KMS-11 (cell line): ENCODE measurements around the gene GADD45A.

ENCODE experiments used
- H2AFZ ChIP-seq: fragments of 200-600 bp; sonication (generic); 2 replicates; pipeline ENCODE4 v1.6.1; 2016; ENCODE audit warnings: antibody characterized with exemption, mixed run types, low read depth
- H3K27ac ChIP-seq: fragments of 200-600 bp; sonication (generic); 2 replicates; pipeline ENCODE4 v1.6.1; 2016; ENCODE audit warnings: mild to moderate bottlenecking, mixed run types
- H3K27me3 ChIP-seq: fragments of 200-600 bp; sonication (generic); 2 replicates; pipeline ENCODE4 v1.6.1; 2017; ENCODE audit warnings: mild to moderate bottlenecking, low read depth, mixed run types, moderate library complexity; ENCODE audit not compliant: insufficient read depth
- H3K36me3 ChIP-seq: fragments of 200-600 bp; sonication (generic); 2 replicates; pipeline ENCODE4 v1.6.1; 2017; ENCODE audit warnings: mild to moderate bottlenecking, mixed run types; ENCODE audit not compliant: insufficient read depth
- H3K4me1 ChIP-seq: fragments of 200-600 bp; sonication (generic); 2 replicates; pipeline ENCODE4 v1.6.1; 2016; ENCODE audit warnings: mild to moderate bottlenecking, low read depth, mixed run types; ENCODE audit not compliant: poor library complexity, severe bottlenecking
- H3K4me2 ChIP-seq: fragments of 200-600 bp; sonication (generic); 2 replicates; pipeline ENCODE4 v1.7.0; 2016; ENCODE audit warnings: mild to moderate bottlenecking, mixed run types
- H3K4me3 ChIP-seq: fragments of 200-600 bp; sonication (generic); IDR thresholded peaks from 2 replicates; pipeline ENCODE4 v1.6.1; 2017; ENCODE audit warnings: low read depth, low read length, mixed read lengths; ENCODE audit not compliant: insufficient read depth
- H3K79me2 ChIP-seq: fragments of 200-600 bp; sonication (generic); 2 replicates; pipeline ENCODE4 v1.6.1; 2016; ENCODE audit warnings: low read depth, mixed run types; ENCODE audit not compliant: insufficient read depth
- H3K9ac ChIP-seq: fragments of 200-600 bp; sonication (generic); 2 replicates; pipeline ENCODE4 v1.6.1; 2016; ENCODE audit warnings: mild to moderate bottlenecking, mixed run types
- H4K20me1 ChIP-seq: fragments of 200-600 bp; sonication (generic); 2 replicates; pipeline ENCODE4 v1.6.1; 2016; ENCODE audit warnings: mild to moderate bottlenecking, mixed run types; ENCODE audit not compliant: insufficient read depth
- CTCF ChIP-seq: fragments of 200-600 bp; sonication (generic); conservative IDR thresholded peaks from 2 replicates; pipeline ENCODE4 v1.6.1; 2017; ENCODE audit warnings: low read depth, mild to moderate bottlenecking, antibody characterized with exemption, low read length, moderate library complexity, mixed read lengths

GADD45A gene

GRCh38 chr1:67672260-67672803 lies 12.7 kb upstream of the GADD45A start:
- Histone ChIP-seq H2AFZ (no peak overlapping the region), H3K9ac (no peak overlapping the region), H3K79me2 (no peaks in the 10 kb centered on the region), H3K4me3 (no peak overlapping the region), H3K36me3 (no peaks in the 10 kb centered on the region), H3K27me3 (no peaks in the 10 kb centered on the region), H4K20me1 (no peaks in the 10 kb centered on the region), H3K4me2 (no peak overlapping the region), H3K4me1 (peaks cover 38% of the 10 kb centered on the region), H3K27ac (no peak overlapping the region)
- TF ChIP-seq CTCF: no peak

GRCh38 chr1:67673468-67674201 lies 11.4 kb upstream of the GADD45A start:
- Histone ChIP-seq H3K27me3 (no peaks in the 10 kb centered on the region), H3K27ac (peak overlapping the region; percentile 90; the same call in 1 of the 2 replicates), H3K36me3 (no peaks in the 10 kb centered on the region), H4K20me1 (no peaks in the 10 kb centered on the region), H3K4me3 (no peak overlapping the region), H3K79me2 (no peaks in the 10 kb centered on the region), H2AFZ (peak overlapping the region; percentile 57; the same call in 1 of the 2 replicates), H3K9ac (no peak overlapping the region), H3K4me2 (peak overlapping the region; percentile 35; the same call in 1 of the 2 replicates), H3K4me1 (peaks cover 48% of the 10 kb centered on the region)
- no peak for TF ChIP-seq CTCF

GRCh38 chr1:67674260-67675011 lies 10.6 kb upstream of the GADD45A start:
- H3K36me3 ChIP-seq: no peaks in the 10 kb centered on the region
- peaks cover 48% of the 10 kb centered on the region for H3K4me1 ChIP-seq
- peak overlapping the region; percentile 90 for H3K27ac ChIP-seq
- no peak overlapping the region for H3K4me3 ChIP-seq
- no peaks in the 10 kb centered on the region for H4K20me1 ChIP-seq
- peak overlapping the region; percentile 35 for H3K4me2 ChIP-seq
- no peaks in the 10 kb centered on the region for H3K79me2 ChIP-seq
- H3K9ac ChIP-seq: peak overlapping the region; percentile 39; the same call in 1 of the 2 replicates
- TF ChIP-seq CTCF: no peak
- peak overlapping the region; percentile 57; the same call in 1 of the 2 replicates for H2AFZ ChIP-seq
- H3K27me3 ChIP-seq: no peaks in the 10 kb centered on the region

GRCh38 chr1:67675800-67676199 lies 9.2 kb upstream of the GADD45A start:
- H3K4me2 ChIP-seq: peak overlapping the region; percentile 35
- H2AFZ ChIP-seq: no peak overlapping the region
- peak overlapping the region; percentile 39; the same call in 1 of the 2 replicates for H3K9ac ChIP-seq
- H3K27me3 ChIP-seq: no peaks in the 10 kb centered on the region
- peaks cover 48% of the 10 kb centered on the region for H3K4me1 ChIP-seq
- H3K4me3 ChIP-seq: no peak overlapping the region
- H4K20me1 ChIP-seq: no peaks in the 10 kb centered on the region
- H3K36me3 ChIP-seq: no peaks in the 10 kb centered on the region
- H3K27ac ChIP-seq: peak overlapping the region; percentile 90
- TF ChIP-seq CTCF: no peak
- no peaks in the 10 kb centered on the region for H3K79me2 ChIP-seq
